HCEC 1CT (cell line): ENCODE results near the gene FOXRED1.
"Not testable (repeated sequence)": the region's sequence is repeated elsewhere in the genome, so short reads cannot be mapped to it uniquely, and the experiment has no call there.

Source experiments
- DNase-seq: peaks from one replicate; pipeline ENCODE4 v3.0.0-alpha.2; 2017

Gene FOXRED1

GRCh38 chr11:126279191-126279590 is 10.2 kb downstream of the FOXRED1 start:
- no peak for DNase-seq

GRCh38 chr11:126280595-126280994 is 11.6 kb downstream of the FOXRED1 start:
- DNase-seq: no peak

GRCh38 chr11:126281245-126281644 is 12.3 kb downstream of the FOXRED1 start:
- DNase-seq: no peak

- DNase-seq: no peak
Observed at GRCh38 chr11:126281666-126282175, 12.8 kb downstream of the FOXRED1 start.

- DNase-seq: no peak
Observed at GRCh38 chr11:126282361-126282735, 13.4 kb downstream of the FOXRED1 start.

GRCh38 chr11:126282736-126283591 is 14.0 kb downstream of the FOXRED1 start, which contains the start of gene TIRAP:
TIRAP (plus strand) TSS chr11:126283093; CDS start chr11:126290895, 7,802 bp downstream.
- DNase-seq: peak; percentile 37

- peak; percentile 89 for DNase-seq
Observed at GRCh38 chr11:126284829-126285228, 15.9 kb downstream of the FOXRED1 start.

GRCh38 chr11:126288237-126288636 is 19.3 kb downstream of the FOXRED1 start:
- no peak for DNase-seq

- no peak for DNase-seq
Observed at GRCh38 chr11:126290887-126291286, 21.9 kb downstream of the FOXRED1 start.

- DNase-seq: no peak
Observed at GRCh38 chr11:126293726-126294125, 24.8 kb downstream of the FOXRED1 start.

- DNase-seq: no peak
Observed at GRCh38 chr11:126297004-126297403, 28.1 kb downstream of the FOXRED1 start.

- peak; percentile 91 for DNase-seq
Observed at GRCh38 chr11:126303623-126304456, 34.9 kb downstream of the FOXRED1 start, which contains the start of gene DCPS. DCPS (plus strand) TSS chr11:126304060; CDS start chr11:126304081, 21 bp downstream.

- DNase-seq: no peak
Observed at GRCh38 chr11:126304457-126305075, 35.6 kb downstream of the FOXRED1 start.

GRCh38 chr11:126305699-126306098 is 36.7 kb downstream of the FOXRED1 start:
- DNase-seq: no peak

GRCh38 chr11:126307706-126308105 is 38.8 kb downstream of the FOXRED1 start:
- DNase-seq: peak; percentile 26

- no peak for DNase-seq
Observed at GRCh38 chr11:126308271-126308671, 39.3 kb downstream of the FOXRED1 start.

- not testable (repeated sequence) for DNase-seq
Observed at GRCh38 chr11:126308771-126309170, 39.8 kb downstream of the FOXRED1 start.

- peak; percentile 55 for DNase-seq
Observed at GRCh38 chr11:126310200-126310991, 41.4 kb downstream of the FOXRED1 start.

- DNase-seq: no peak
Observed at GRCh38 chr11:126310992-126311310, 42.0 kb downstream of the FOXRED1 start.

- no peak for DNase-seq
Observed at GRCh38 chr11:126311401-126312291, 42.7 kb downstream of the FOXRED1 start.

GRCh38 chr11:126312961-126313360 is 44.0 kb downstream of the FOXRED1 start:
- no peak for DNase-seq
